T-helper 2 cell treated with Interferon-gamma antibody and Interleukin-4, amounts not matched to agents 100 ng/mL and 5 ng/mL, for 36 hours (primary cell): Measurements from ENCODE around the gene TPCN2. TPM values are rescaled to one million over a fixed set of nuclear protein-coding genes. Genes with fewer than 3 reads are reported as not detected.

Experiments used
- intact Hi-C: fragments of 100-400 bp; cut with micrococcal nuclease; formaldehyde crosslinking; loops from one replicate; pipeline ENCODE4 v1.15.1; 2023
- total RNA-seq: library from RNA; stranded (reverse); gene quantifications from 2 replicates; pipeline ENCODE4 v1.2.3, GENCODE V29; 2022

The TPCN2 gene
- total RNA-seq, 1 donor from 2014 or later = 23.3 TPM

GRCh38 chr11:69037074-69037473 lies 11.7 kb upstream of the TPCN2 start:
- intact Hi-C loops = no loop called here

GRCh38 chr11:69037544-69037943 lies 11.2 kb upstream of the TPCN2 start:
- intact Hi-C loops = no loop called here

GRCh38 chr11:69039501-69039900 lies 9.2 kb upstream of the TPCN2 start:
- intact Hi-C loops = no loop called here

GRCh38 chr11:69040051-69040450 lies 8.7 kb upstream of the TPCN2 start:
- intact Hi-C loops = no loop called here

- intact Hi-C loops = no loop called here
Observed at GRCh38 chr11:69040581-69041260, 8.0 kb upstream of the TPCN2 start.

GRCh38 chr11:69041516-69041915 lies 7.2 kb upstream of the TPCN2 start:
- intact Hi-C loops = no loop called here

GRCh38 chr11:69044111-69045013 lies 4.4 kb upstream of the TPCN2 start:
- intact Hi-C loops = loop anchor here (5.0 kb wide), 3 partner anchors 292 to 582 kb away; partner anchors contain the start of genes PPP6R3 and TESMIN

- intact Hi-C loops = loop anchor here (1.0 to 5.0 kb wide), 5 partner anchors 145 to 586 kb away; partner anchors contain the start of genes IGHMBP2, MRPL21, PPP6R3 and TESMIN
Observed at GRCh38 chr11:69048031-69048693, 570 bp upstream of the TPCN2 start.

- intact Hi-C loops = loop anchor here (5.0 kb wide), 3 partner anchors 297 to 587 kb away; partner anchors contain the start of genes PPP6R3 and TESMIN
Observed at GRCh38 chr11:69049490-69049867, 747 bp downstream of the TPCN2 start.

GRCh38 chr11:69050592-69051380 lies 2.1 kb downstream of the TPCN2 start:
- intact Hi-C loops = no loop called here

GRCh38 chr11:69051381-69052342 lies 2.9 kb downstream of the TPCN2 start:
- intact Hi-C loops = no loop called here

- intact Hi-C loops = no loop called here
Observed at GRCh38 chr11:69052343-69053168, 3.8 kb downstream of the TPCN2 start.

- intact Hi-C loops = no loop called here
Observed at GRCh38 chr11:69053169-69053477, 4.4 kb downstream of the TPCN2 start.

- intact Hi-C loops = no loop called here
Observed at GRCh38 chr11:69053546-69054396, 5.0 kb downstream of the TPCN2 start.

- intact Hi-C loops = no loop called here
Observed at GRCh38 chr11:69054397-69055211, 5.9 kb downstream of the TPCN2 start.

GRCh38 chr11:69055212-69055586 lies 6.5 kb downstream of the TPCN2 start:
- intact Hi-C loops = no loop called here
